Measurements from ENCODE around the gene COBLL1.

- TF ChIP-seq CTCF (conservative IDR thresholded peaks at IDR 0.05; ENCODE audit: low read depth, low read length) (no peak), EZH2 (IDR thresholded peaks at IDR 0.05; ENCODE audit: low read length, unreplicated experiment) (no peak)
Measured at GRCh38 chr2:164678631-164679149, 162.9 kb downstream of the COBLL1 start.

Data from PC-3 (cell line).